Spleen (tissue), 11 donors: ENCODE measurements around the gene ALG12. TPM values are rescaled to one million over a fixed set of nuclear protein-coding genes. Genes with fewer than 3 reads are reported as not detected.

Experiments
- DNase-seq: peaks from one replicate; pipeline ENCODE4 v3.0.0-alpha.2; 2020
- H3K27ac ChIP-seq, 8 donors: fragments of 200-600 bp; sonication (generic) in 7 of 8; 1 replicate in 4 of 8; 2 replicates in 4 of 8; pipeline versions ENCODE4 v1.5.0 to v1.8.0; 2016 to 2021; ENCODE audit warnings: inconsistent platforms in 4 of 8, mild to moderate bottlenecking in 4 of 8, moderate library complexity in 1 of 8
- H3K27me3 ChIP-seq, 7 donors: fragments of 200-600 bp; sonication (generic) in 6 of 7; replicated peaks in 1 of 7; 1 replicate in 4 of 7; 2 replicates in 3 of 7; pipeline versions ENCODE4 v1.5.0 to v1.8.0; 2016 to 2021; ENCODE audit warnings: inconsistent platforms in 3 of 7, mild to moderate bottlenecking in 1 of 7
- H3K36me3 ChIP-seq, 6 donors: fragments of 200-600 bp; sonication (generic) in 5 of 6; 1 replicate in 4 of 6; 2 replicates in 2 of 6; pipeline versions ENCODE4 v1.5.0 to v1.8.0; 2016 to 2021; ENCODE audit warnings: inconsistent platforms in 2 of 6
- H3K4me1 ChIP-seq, 6 donors: fragments of 200-600 bp; sonication (generic) in 5 of 6; 1 replicate in 3 of 6; 2 replicates in 3 of 6; pipeline versions ENCODE4 v1.5.0 to v1.8.0; 2016 to 2021; ENCODE audit warnings: inconsistent platforms in 3 of 6
- H3K4me3 ChIP-seq, 8 donors: fragments of 200-600 bp; sonication (generic) in 7 of 8; 1 replicate in 4 of 8; 2 replicates in 4 of 8; pipeline versions ENCODE4 v1.5.0 to v1.8.0; 2016 to 2021; ENCODE audit warnings: inconsistent platforms in 4 of 8, mild to moderate bottlenecking in 4 of 8, moderate library complexity in 2 of 8
- H3K9me3 ChIP-seq, 8 donors: fragments of 200-600 bp; sonication (generic) in 7 of 8; 1 replicate in 4 of 8; 2 replicates in 4 of 8; pipeline versions ENCODE4 v1.5.0 to v1.8.0; 2016 to 2021; ENCODE audit warnings: inconsistent platforms in 4 of 8
- POLR2A ChIP-seq, 3 donors: fragments of 450-650 bp; IDR thresholded peaks; one replicate each; pipeline ENCODE4 v1.5.1; 2017; ENCODE audit warnings: antibody characterized with exemption in 3 of 3, mild to moderate bottlenecking in 1 of 3
- POLR2AphosphoS5 ChIP-seq, 3 donors: sonication (generic); formaldehyde crosslinking; IDR thresholded peaks; one replicate each; pipeline ENCODE4 v1.5.1; 2017; ENCODE audit warnings: antibody characterized with exemption in 3 of 3
- WGBS, 5 donors: extraction: QIAGEN DNeasy Blood & Tissue Kit in 3 of 5; methylation state at CpG; one replicate each; pipeline versions ENCODE4 v1.1.5 to v1.1.7; 2013 to 2018; 5-methylcytosine and 5-hydroxymethylcytosine counted together
- intact Hi-C: fragments of 100-400 bp; cut with DNase I; formaldehyde crosslinking; loops from one replicate; pipeline ENCODE4 v1.15.0; 2023; ENCODE audit warnings: low total_unique reads
- polyA plus RNA-seq, 3 donors: library from polyadenylated mRNA; stranded (reverse); fragments of 200-250 nt; gene quantifications; one replicate each; pipeline ENCODE4 v1.2.1, GENCODE V29; 2013
- total RNA-seq, 7 donors: library from RNA; depleted of rRNA in 3 of 7; stranded (reverse); fragments of >200 nt in 3 of 7; fragmentation: NEBNext Ultra II Directional in 4 of 7; extraction: Animal tissue kit (Norgen Biotek cat#: 25700) in 4 of 7; gene quantifications; one replicate each; pipeline versions ENCODE4 v1.1.0 to v1.2.1, GENCODE V29; 2016 to 2021
- TF ChIP-seq, protein P1 (sequence below), 11 experiments: fragments of 200-600 bp in 7 of 11; fragments of 450-650 bp in 4 of 11; sonication (generic) in 4 of 11; IDR thresholded peaks in 8 of 11; conservative IDR thresholded peaks in 3 of 11; 1 replicate in 7 of 11; 2 replicates in 4 of 11; pipeline versions ENCODE4 v1.4.0 to v1.8.0; 2016 to 2021; ENCODE audit warnings: antibody characterized with exemption in 11 of 11, inconsistent platforms in 4 of 11, mild to moderate bottlenecking in 1 of 11
- donor health status: healthy with polysubstance abuse.
- donor health status: DM: no; HTN: no; CAD: no; lungs with moderate emphysema.
- donor health status: DM: no; HTN: no; CAD: no.
- donor health status: Bipolar disorder and iron deficiency.
- donor health status: healthy.
- donor health status: DM: no; HTN: no; CAD: no.
- donor health status: DM: yes; HTN: yes; CAD: no.

The ALG12 gene
- total and polyA plus RNA-seq, 10 donors, result 5.7 to 20.1 (median 11.8) TPM

DNA sequence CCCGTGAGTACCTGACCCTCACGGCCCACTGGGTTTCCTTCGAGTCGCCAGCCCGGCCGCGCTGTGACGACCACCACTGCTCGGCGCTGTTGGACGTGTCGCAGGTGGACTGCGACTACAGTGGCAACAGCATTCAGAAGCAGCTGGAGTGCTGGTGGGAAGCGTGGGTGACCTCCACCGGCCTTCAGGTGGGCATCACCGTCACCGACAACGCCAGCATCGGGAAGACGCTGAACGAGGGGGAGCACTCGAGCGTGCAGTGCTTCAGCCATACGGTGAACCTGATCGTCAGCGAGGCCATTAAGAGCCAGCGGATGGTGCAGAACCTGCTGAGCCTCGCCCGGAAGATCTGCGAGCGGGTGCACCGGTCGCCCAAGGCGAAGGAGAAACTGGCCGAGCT is 32.4 kb downstream of the ALG12 start:
- Histone ChIP-seq H3K4me1 (peaks cover 0 to 17% (median 0%) of the 10 kb centered on the region in 6 donors), H3K27ac (no peak overlapping the region), H3K36me3 (peaks cover 5 to 86% (median 48%) of the 10 kb centered on the region in 6 donors), H3K4me3 (no peak overlapping the region), H3K27me3 (no peaks in the 10 kb centered on the region), H3K9me3 (peaks cover 0 to 14% (median 6%) of the 10 kb centered on the region in 8 donors)
- no peak for DNase-seq
- intact Hi-C loops, result no loop called here
- WGBS, 5 donors, result 94 to 100% (median 98%) methylated on average over 35 of the region's 35 CpGs
- TF ChIP-seq, protein P1, sequence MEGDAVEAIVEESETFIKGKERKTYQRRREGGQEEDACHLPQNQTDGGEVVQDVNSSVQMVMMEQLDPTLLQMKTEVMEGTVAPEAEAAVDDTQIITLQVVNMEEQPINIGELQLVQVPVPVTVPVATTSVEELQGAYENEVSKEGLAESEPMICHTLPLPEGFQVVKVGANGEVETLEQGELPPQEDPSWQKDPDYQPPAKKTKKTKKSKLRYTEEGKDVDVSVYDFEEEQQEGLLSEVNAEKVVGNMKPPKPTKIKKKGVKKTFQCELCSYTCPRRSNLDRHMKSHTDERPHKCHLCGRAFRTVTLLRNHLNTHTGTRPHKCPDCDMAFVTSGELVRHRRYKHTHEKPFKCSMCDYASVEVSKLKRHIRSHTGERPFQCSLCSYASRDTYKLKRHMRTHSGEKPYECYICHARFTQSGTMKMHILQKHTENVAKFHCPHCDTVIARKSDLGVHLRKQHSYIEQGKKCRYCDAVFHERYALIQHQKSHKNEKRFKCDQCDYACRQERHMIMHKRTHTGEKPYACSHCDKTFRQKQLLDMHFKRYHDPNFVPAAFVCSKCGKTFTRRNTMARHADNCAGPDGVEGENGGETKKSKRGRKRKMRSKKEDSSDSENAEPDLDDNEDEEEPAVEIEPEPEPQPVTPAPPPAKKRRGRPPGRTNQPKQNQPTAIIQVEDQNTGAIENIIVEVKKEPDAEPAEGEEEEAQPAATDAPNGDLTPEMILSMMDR (IDR thresholded peaks at IDR 0.05 in 8 of 11, conservative IDR thresholded peaks at IDR 0.05 in 3 of 11), result no peak
- peak in 1 of 3 donors; percentile 5 for TF ChIP-seq POLR2AphosphoS5 (IDR thresholded peaks at IDR 0.05)
- TF ChIP-seq POLR2A (IDR thresholded peaks at IDR 0.05), result no peak

DNA sequence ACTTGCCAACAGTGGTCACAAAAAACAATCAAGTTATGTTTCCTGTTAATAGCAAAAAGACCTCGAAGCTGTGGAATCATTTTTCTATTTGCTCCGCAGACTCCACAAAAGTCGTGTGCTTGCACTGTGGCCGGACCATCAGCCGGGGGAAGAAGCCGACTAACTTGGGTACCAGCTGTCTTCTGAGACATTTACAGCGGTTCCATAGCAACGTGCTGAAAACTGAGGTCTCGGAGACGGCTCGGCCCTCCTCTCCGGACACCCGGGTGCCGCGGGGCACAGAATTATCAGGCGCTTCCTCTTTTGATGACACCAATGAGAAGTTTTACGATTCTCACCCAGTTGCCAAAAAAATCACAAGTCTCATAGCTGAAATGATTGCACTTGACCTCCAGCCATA is 33.0 kb downstream of the ALG12 start:
- no peak for DNase-seq
- H3K36me3 ChIP-seq, result peaks cover 5 to 80% (median 45%) of the 10 kb centered on the region in 6 donors
- H3K27me3 ChIP-seq, result no peaks in the 10 kb centered on the region
- 96 to 98% (median 97%) methylated on average over 17 of the region's 17 CpGs for WGBS, 5 donors
- peaks cover 0 to 9% (median 2%) of the 10 kb centered on the region in 8 donors for H3K9me3 ChIP-seq
- H3K4me3 ChIP-seq, result no peak overlapping the region
- intact Hi-C loops, result no loop called here
- no peak overlapping the region for H3K27ac ChIP-seq
- H3K4me1 ChIP-seq, result peaks cover 0 to 23% (median 4%) of the 10 kb centered on the region in 6 donors
- TF ChIP-seq POLR2A (IDR thresholded peaks at IDR 0.05), result no peak
- TF ChIP-seq POLR2AphosphoS5 (IDR thresholded peaks at IDR 0.05), result no peak
- TF ChIP-seq, protein P1 (IDR thresholded peaks at IDR 0.05 in 8 of 11, conservative IDR thresholded peaks at IDR 0.05 in 3 of 11), result no peak

DNA sequence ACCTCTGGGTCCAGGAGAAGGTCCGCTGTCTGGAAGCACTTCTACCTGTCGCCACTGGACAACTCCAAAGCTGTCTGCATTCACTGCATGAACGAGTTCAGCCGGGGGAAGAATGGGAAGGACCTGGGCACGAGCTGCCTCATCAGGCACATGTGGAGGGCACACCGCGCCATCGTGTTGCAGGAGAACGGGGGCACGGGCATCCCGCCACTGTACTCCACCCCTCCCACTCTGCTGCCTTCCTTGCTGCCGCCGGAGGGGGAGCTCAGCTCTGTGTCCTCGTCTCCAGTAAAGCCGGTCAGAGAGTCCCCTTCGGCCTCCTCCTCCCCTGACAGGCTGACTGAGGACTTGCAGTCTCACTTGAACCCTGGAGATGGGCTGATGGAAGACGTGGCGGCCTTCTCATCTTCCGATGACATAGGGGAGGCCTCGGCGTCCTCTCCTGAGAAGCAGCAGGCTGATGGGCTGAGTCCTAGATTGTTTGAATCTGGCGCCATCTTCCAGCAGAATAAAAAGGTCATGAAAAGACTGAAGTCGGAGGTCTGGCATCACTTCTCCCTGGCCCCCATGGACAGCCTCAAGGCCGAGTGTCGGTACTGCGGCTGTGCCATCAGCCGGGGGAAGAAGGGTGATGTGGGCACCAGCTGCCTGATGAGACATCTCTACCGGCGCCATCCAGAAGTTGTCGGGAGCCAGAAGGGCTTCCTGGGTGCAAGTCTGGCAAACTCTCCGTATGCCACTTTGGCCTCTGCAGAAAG is 33.6 kb downstream of the ALG12 start:
- TF ChIP-seq, protein P1 (IDR thresholded peaks at IDR 0.05 in 8 of 11, conservative IDR thresholded peaks at IDR 0.05 in 3 of 11), result no peak
- TF ChIP-seq POLR2AphosphoS5 (IDR thresholded peaks at IDR 0.05) (no peak), POLR2A (IDR thresholded peaks at IDR 0.05) (no peak)
- peak; percentile 63 for DNase-seq
- no peak overlapping the region for H3K27ac ChIP-seq
- no peaks in the 10 kb centered on the region for H3K27me3 ChIP-seq
- H3K4me1 ChIP-seq, result peaks cover 0 to 28% (median 8%) of the 10 kb centered on the region in 6 donors
- peaks cover 0 to 6% (median 2%) of the 10 kb centered on the region in 8 donors for H3K9me3 ChIP-seq
- peaks cover 5 to 74% (median 44%) of the 10 kb centered on the region in 6 donors for H3K36me3 ChIP-seq
- no peak overlapping the region for H3K4me3 ChIP-seq
- WGBS, 5 donors, result 93 to 95% (median 93%) methylated on average over 26 to 31 of the region's 31 CpGs
- intact Hi-C loops, result no loop called here

DNA sequence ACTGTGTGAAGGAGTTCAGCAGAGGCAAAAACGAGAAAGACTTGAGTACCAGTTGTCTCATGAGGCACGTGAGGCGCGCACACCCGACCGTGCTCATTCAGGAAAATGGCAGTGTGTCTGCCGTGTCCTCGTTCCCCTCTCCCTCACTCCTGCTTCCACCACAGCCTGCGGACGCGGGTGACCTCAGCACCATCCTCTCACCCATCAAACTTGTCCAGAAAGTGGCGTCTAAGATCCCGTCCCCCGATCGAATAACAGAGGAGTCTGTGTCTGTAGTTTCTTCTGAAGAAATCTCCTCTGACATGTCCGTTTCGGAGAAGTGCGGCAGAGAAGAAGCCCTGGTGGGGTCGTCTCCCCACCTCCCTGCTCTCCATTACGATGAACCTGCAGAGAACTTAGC is 34.2 kb downstream of the ALG12 start:
- no peak overlapping the region for H3K4me3 ChIP-seq
- 95 to 99% (median 96%) methylated on average over 20 of the region's 20 CpGs for WGBS, 5 donors
- H3K27ac ChIP-seq, result no peak overlapping the region
- H3K9me3 ChIP-seq, result peaks cover 0 to under 1% (median 0%) of the 10 kb centered on the region in 8 donors
- peaks cover 0 to 28% (median 8%) of the 10 kb centered on the region in 6 donors for H3K4me1 ChIP-seq
- H3K27me3 ChIP-seq, result no peaks in the 10 kb centered on the region
- peaks cover 5 to 68% (median 40%) of the 10 kb centered on the region in 6 donors for H3K36me3 ChIP-seq
- TF ChIP-seq POLR2AphosphoS5 (IDR thresholded peaks at IDR 0.05), result no peak
- TF ChIP-seq POLR2A (IDR thresholded peaks at IDR 0.05), result no peak
- TF ChIP-seq, protein P1 (IDR thresholded peaks at IDR 0.05 in 8 of 11, conservative IDR thresholded peaks at IDR 0.05 in 3 of 11), result no peak
- intact Hi-C loops, result no loop called here
- DNase-seq, result peak; percentile 43
